Vagina (tissue), 2 donors: ENCODE data around the gene NDUFV1.
"Not testable (repeated sequence)": the region's sequence is repeated elsewhere in the genome, so short reads cannot be mapped to it uniquely, and the experiment has no call there.

Experiments used
- CTCF ChIP-seq, 3 experiments: fragments of 450-650 bp in 2 of 3; fragments of 200-600 bp in 1 of 3; sonication (generic) in 1 of 3; IDR thresholded peaks; one replicate each; pipeline ENCODE4 v1.5.1; 2017 to 2019; ENCODE audit warnings: antibody characterized with exemption in 3 of 3, mild to moderate bottlenecking in 2 of 3, moderate library complexity in 2 of 3
- POLR2A ChIP-seq, 2 donors: fragments of 450-650 bp; IDR thresholded peaks; one replicate each; pipeline ENCODE4 v1.6.1; 2017; ENCODE audit warnings: antibody characterized with exemption in 2 of 2, mild to moderate bottlenecking in 2 of 2, moderate library complexity in 2 of 2
- POLR2AphosphoS5 ChIP-seq, 2 donors: sonication (generic); formaldehyde crosslinking; IDR thresholded peaks; one replicate each; pipeline ENCODE4 v1.9.0; 2017; ENCODE audit warnings: antibody characterized with exemption in 2 of 2, mild to moderate bottlenecking in 2 of 2, low read depth in 1 of 2; ENCODE audit not compliant: insufficient read depth in 1 of 2

DNA sequence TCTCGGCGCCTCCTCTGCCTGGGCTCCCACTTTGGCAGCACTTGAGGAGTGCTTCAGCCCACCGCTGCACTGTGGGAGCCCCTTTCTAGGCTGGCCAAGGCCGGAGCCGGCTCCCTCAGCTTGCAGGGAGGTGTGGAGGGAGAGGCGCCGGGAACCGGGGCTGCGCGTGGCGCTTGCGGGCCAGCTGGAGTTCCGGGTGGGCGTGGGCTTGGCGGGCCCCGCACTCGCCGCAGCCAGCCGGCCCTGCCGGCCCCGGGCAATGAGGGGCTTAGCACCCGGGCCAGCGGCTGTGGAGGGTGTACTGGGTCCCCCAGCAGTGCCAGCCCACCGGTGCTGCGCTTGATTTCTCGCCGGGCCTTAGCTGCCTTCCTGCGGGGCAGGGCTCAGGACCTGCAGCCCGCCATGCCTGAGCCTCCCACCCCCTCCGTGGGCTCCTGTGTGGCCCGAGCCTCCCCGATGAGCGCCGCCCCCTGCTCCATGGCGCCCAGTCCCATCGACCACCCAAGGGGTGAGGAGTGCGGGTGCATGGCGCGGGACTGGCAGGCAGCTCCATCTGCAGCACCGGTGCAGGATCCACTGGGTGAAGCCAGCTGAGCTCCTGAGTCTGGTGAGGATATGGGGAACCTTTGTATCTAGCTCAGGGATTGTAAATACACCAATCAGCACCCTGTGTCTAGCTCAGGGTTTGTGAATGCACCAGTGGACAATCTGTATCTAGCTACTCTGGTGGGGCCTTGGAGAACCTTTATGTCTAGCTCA lies 12.3 kb downstream of the NDUFV1 start:
- not testable (repeated sequence) for TF ChIP-seq CTCF (IDR thresholded peaks at IDR 0.05); POLR2AphosphoS5 (IDR thresholded peaks at IDR 0.05; ENCODE audit: insufficient read depth in 1 of 2, low read depth in 1 of 2); POLR2A (IDR thresholded peaks at IDR 0.05)
